AG10803 (cell line): Measurements from ENCODE around the gene PHKA2.
A peak's percentile ranks its signal among the peaks of the same experiment; 100 is the strongest.

ENCODE experiments used
- DNase-seq: peaks from one replicate; pipeline ENCODE4 v3.0.0; 2010; ENCODE audit warnings: low read depth
- H3K4me3 ChIP-seq: 2 replicates; pipeline ENCODE4 v1.5.1; 2011; ENCODE audit warnings: mild to moderate bottlenecking, low read length, control low read depth
- CTCF ChIP-seq: conservative IDR thresholded peaks from 2 replicates; pipeline ENCODE4 v1.5.1; 2011; ENCODE audit warnings: mild to moderate bottlenecking, low read length, control low read depth, inconsistent platforms

PHKA2 gene

DNA sequence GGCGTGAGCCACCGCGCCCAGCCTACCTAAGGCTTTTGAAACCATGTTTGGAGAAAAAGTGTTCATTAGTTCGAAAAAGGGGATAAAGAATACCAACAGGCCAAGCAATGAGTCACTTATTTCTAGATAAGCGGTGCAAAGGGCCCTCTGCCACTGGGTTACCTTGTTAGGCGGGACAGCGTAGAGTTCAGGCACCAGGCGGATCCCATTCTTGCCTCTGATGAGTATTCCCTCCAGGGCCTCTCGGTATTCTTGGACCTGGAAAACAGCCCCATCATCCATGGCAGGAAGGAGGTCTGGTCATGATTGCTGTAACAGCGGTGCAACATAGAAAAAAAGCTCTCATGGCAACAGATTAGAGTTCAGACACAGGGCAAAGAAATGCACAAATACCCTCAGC, 48.0 kb downstream of the PHKA2 start:
- no peak overlapping the region for H3K4me3 ChIP-seq
- TF ChIP-seq CTCF: no peak
- no peak for DNase-seq

GRCh38 chrX:18934708-18935107, 49.2 kb downstream of the PHKA2 start:
- no peak for DNase-seq
- TF ChIP-seq CTCF: no peak
- H3K4me3 ChIP-seq: no peak overlapping the region

DNA sequence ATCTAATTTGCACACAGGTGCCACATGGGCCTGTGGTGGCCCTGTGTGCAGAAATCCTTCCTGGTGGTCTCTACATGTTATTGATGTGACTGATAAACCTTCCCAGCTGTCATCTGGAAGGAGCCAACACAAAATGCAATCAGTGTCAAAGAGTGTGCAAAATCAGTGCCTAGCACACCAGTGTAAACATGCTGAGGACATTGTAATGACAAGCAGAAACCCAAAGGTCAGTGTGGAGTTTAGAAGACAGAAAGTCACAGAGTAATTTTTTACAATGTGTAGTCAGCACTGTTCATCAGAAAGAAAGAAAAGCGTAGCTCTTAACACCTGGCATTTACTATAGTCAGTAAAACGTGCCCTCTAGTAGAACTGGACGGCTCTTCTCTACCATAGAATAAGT, 50.3 kb downstream of the PHKA2 start:
- no peak for TF ChIP-seq CTCF
- no peak for DNase-seq
- H3K4me3 ChIP-seq: no peak overlapping the region

DNA sequence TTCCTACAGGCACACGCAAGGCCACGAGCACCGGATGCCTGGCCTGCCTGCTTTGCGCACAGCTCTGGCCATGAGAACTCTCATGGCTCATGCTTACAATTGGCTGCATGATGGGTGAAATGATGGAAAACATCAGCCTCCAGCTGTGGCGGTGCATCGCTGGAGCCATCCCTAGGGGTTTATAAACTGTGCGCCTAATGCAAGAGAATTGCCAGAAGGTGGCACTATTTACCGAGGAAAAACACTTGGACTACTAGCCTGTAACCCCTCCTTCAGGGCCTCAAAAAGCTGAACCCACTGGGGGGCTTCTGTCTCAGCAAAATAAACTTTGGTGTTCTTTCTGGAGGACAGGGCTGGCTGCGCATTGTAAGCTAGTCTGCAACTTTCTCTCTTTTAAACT, 51.9 kb downstream of the PHKA2 start:
- peak; percentile 47 for TF ChIP-seq CTCF
- no peak overlapping the region for H3K4me3 ChIP-seq
- peak; percentile 14 for DNase-seq

DNA sequence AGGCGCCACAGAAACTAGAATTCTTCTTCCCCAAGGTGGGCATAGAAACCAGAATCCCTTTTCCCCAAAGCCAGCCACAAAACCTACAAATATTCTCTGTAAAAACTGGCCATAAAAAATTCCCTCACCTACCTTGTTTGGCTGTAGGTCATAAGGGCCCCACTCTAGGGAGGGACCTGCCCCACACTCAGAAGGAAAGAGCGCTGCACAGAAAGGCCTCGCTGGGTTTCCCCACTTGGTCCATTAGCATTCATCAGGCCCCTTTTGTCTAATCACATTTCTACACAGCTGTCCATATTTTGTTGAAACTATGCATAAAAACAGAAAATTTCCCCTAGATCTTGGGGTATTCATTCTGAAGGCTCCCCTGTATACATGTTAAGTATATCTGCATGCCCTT, 54.1 kb downstream of the PHKA2 start:
- TF ChIP-seq CTCF: no peak
- DNase-seq: no peak
- H3K4me3 ChIP-seq: no peak overlapping the region

DNA sequence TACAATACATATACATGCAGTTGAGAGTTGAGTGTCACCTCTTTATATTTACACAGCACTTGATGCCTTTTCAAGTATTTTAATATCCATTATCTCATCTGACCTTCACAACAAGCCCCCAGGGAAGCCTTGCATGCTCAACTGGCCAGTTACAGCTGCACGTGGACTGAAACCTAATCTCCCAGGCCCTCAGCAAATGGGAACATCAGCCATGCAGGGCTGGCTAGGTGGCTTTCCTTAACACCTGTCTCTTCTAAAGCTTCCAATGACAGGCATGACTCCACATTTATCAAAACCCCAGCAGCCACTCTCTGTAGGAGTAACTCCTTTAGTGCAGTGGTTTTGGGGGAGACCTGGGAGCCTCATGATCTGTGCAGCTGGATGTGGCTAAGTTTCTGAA, 56.4 kb downstream of the PHKA2 start:
- no peak overlapping the region for H3K4me3 ChIP-seq
- DNase-seq: no peak
- no peak for TF ChIP-seq CTCF

GRCh38 chrX:18924507-18925088, 59.3 kb downstream of the PHKA2 start:
- no peak overlapping the region for H3K4me3 ChIP-seq
- no peak for TF ChIP-seq CTCF
- no peak for DNase-seq
